GM12801 (cell line): ENCODE results near the gene FAR2.

Source experiments
- CTCF ChIP-seq: IDR thresholded peaks from one replicate; pipeline ENCODE4 v1.5.1; 2011; ENCODE audit warnings: control low read depth; ENCODE audit not compliant: insufficient read length; ENCODE audit errors: extremely low read depth

Gene FAR2

GRCh38 chr12:29225834-29226233 lies 76.8 kb downstream of the FAR2 start:
- no peak for TF ChIP-seq CTCF

GRCh38 chr12:29226616-29227015 lies 77.5 kb downstream of the FAR2 start:
- no peak for TF ChIP-seq CTCF

GRCh38 chr12:29228474-29229157 lies 79.5 kb downstream of the FAR2 start:
- no peak for TF ChIP-seq CTCF

- no peak for TF ChIP-seq CTCF
Measured at GRCh38 chr12:29229158-29229505, 80.1 kb downstream of the FAR2 start.

- TF ChIP-seq CTCF = no peak
Measured at GRCh38 chr12:29229937-29230336, 80.9 kb downstream of the FAR2 start.

GRCh38 chr12:29230800-29231560 lies 81.9 kb downstream of the FAR2 start:
- TF ChIP-seq CTCF = no peak

- no peak for TF ChIP-seq CTCF
Measured at GRCh38 chr12:29232086-29232485, 83.0 kb downstream of the FAR2 start.
